ENCODE data around the gene ZNF285.
"Not testable (repeated sequence)": the region's sequence is repeated elsewhere in the genome, so short reads cannot be mapped to it uniquely, and the experiment has no call there.

The ZNF285 gene

DNA sequence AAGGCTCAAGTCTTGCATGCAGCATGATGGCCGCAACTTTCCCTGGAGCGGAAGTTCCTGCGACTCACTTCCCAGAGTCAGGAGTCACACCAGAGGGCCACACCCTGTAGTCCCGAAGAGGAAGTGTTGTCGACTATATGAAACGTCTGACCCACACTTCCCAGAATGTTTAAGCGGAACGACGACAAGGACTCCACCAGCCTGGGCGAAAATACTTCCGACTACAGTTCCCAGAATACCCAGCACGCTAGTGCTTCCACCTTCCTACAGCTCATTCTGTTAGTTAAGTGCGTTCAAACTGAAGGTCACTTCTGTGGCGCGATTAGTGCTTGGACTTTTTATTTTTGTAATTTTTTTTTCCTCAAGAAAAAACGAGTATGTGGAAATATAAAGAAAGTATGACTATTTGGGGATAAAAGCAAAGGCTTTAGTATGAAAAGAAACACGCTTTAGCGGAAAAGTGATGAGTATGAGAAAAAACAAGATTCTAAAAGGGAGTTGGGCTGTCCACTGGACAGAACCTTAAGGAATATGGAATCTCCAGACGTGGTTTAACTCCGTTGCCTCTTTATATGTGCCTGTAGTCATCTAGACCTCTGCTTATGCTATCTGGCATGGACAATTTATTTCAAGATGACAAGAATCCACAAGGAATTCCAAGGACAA is 29.5 kb downstream of the ZNF285 start:
- DNase-seq (ENCODE audit: extremely low read depth, low read depth), result no peak
- TF ChIP-seq, protein P1, sequence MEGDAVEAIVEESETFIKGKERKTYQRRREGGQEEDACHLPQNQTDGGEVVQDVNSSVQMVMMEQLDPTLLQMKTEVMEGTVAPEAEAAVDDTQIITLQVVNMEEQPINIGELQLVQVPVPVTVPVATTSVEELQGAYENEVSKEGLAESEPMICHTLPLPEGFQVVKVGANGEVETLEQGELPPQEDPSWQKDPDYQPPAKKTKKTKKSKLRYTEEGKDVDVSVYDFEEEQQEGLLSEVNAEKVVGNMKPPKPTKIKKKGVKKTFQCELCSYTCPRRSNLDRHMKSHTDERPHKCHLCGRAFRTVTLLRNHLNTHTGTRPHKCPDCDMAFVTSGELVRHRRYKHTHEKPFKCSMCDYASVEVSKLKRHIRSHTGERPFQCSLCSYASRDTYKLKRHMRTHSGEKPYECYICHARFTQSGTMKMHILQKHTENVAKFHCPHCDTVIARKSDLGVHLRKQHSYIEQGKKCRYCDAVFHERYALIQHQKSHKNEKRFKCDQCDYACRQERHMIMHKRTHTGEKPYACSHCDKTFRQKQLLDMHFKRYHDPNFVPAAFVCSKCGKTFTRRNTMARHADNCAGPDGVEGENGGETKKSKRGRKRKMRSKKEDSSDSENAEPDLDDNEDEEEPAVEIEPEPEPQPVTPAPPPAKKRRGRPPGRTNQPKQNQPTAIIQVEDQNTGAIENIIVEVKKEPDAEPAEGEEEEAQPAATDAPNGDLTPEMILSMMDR (IDR thresholded peaks at IDR 0.05; ENCODE audit: low read depth, low read length), result no peak

DNA sequence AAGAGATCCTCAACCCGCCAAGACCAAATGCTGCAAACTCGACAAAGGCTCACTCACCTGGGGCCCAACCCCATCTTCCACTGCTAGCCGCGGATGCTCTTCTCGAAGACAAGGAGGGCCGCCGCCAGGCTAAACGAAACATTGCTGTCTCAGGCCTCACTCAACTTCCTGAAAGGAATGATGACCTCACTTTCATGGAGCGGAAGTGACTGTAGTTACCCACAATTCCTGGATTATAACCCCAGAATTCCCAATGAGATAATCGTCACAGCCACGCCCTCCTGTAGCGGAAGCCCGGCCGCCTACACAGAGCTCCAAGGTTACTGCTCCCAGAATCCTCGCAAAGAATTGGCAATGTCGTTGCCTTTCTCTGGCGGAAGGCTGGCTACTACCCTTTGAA is 34.4 kb downstream of the ZNF285 start:
- TF ChIP-seq, protein P1 (IDR thresholded peaks at IDR 0.05; ENCODE audit: low read depth, low read length), result no peak
- no peak for DNase-seq (ENCODE audit: extremely low read depth, low read depth)

DNA sequence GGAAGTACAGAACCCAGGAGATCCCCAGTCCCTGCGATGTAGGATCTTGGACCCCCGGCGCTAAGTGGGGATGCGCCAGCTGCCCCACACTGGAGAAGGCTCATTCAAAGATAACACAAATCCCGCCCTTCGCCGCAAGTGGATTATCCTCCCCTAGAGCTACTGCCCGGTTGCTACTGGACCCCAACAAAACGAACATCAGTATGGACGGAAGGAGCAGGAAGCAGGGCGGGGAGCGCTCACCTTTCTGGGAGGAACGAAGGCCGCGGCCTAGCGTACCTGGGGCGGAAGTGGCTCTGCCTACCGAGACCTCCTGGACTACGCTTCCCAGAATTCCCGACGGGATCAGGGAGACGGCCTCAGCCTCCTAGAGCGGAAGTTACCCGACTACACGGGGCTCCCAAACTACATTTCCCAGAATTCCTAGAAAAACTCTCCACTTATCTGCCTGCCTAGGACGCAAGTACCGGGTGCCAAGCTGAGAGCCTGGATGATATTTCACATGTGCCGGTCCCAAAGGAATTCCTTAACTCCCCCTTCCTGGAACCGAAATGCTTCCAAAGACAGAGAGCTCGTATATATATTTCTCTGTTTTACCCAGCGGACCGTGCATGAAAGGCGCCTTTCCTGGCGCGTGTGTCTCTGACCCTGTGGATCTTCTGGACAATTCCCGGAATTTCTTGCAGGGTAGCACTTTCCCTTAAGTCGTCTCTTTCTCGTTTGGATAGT is 44.9 kb downstream of the ZNF285 start, which contains the start of gene ZNF112:
ZNF112 (minus strand) TSS at position 298 of the 729 bp plus-strand sequence. CDS start 16,141 bp downstream, outside the sequence.
- TF ChIP-seq, protein P1 (IDR thresholded peaks at IDR 0.05; ENCODE audit: low read depth, low read length), result no peak
- peak; percentile 67 for DNase-seq (ENCODE audit: extremely low read depth, low read depth)

DNA sequence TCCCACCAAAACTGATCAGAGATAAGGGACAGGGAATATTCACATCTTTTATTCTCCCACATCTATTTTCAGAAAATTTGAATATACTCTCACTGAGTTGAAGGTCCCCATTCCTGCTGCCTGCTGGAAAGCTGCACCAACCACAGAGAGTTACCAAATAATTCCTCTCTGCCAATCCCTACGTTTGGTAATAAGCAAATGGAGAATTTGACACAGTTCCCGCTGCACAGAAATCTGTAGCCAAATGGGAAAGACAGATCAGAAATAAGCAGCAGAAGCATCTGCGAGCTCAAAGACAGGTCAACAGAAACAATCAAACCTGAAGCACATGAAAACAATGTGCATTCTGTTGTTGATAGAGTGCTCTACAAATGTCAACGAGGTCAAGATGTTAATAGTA is 54.9 kb downstream of the ZNF285 start:
- TF ChIP-seq, protein P1 (IDR thresholded peaks at IDR 0.05; ENCODE audit: low read depth, low read length), result no peak

DNA sequence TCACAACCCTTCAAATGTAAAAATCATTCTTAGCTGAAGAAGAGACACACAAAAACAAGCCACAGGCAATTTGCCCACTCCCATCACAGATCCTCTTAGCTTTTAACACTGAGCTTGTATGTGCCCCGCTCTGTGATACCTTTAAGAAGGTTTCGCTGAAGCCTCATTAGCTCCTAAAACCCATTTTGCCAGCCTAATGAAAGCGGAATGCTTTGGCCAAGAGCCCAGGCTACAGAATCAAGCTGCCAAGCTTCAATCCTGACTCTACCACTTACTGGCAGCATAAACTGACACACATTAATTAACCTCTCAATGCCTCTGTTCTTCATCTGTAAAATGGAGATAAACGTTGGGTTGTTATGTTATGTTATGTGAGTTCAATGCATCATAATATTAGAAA is 55.4 kb downstream of the ZNF285 start:
- TF ChIP-seq, protein P1 (IDR thresholded peaks at IDR 0.05; ENCODE audit: low read depth, low read length), result no peak
- DNase-seq (ENCODE audit: extremely low read depth, low read depth), result no peak

More for the DNA sequence above, 54.9 kb downstream of the ZNF285 start:
- no peak for DNase-seq (ENCODE audit: extremely low read depth, low read depth)

DNA sequence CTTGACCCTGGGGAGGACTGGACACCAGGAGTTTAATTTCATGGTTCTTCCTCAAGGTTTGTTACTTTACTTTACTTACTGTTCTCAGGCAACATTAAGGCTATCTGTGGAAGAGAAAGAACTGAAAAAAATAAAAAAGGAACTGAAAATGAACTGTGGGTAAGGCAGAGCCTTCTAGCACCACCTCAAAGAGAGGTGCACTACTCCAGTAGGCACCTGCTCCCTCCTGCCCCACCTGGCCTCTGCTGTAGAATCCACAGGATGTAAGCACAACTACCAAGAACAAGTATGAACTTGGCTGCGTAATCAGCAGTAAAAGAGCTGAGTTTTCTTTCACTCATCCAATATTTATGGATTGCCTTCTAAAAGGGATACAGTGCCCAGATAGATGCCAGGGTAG is 57.2 kb downstream of the ZNF285 start:
- DNase-seq (ENCODE audit: extremely low read depth, low read depth), result no peak
- TF ChIP-seq, protein P1 (IDR thresholded peaks at IDR 0.05; ENCODE audit: low read depth, low read length), result no peak

- TF ChIP-seq, protein P1 (IDR thresholded peaks at IDR 0.05; ENCODE audit: low read depth, low read length), result no peak
- no peak for DNase-seq (ENCODE audit: extremely low read depth, low read depth)
Measured at GRCh38 chr19:44341794-44342193, 59.6 kb downstream of the ZNF285 start.

- DNase-seq (ENCODE audit: extremely low read depth, low read depth), result not testable (repeated sequence)
Measured at GRCh38 chr19:44334639-44335038, 66.8 kb downstream of the ZNF285 start.

Measured in AG09319 (cell line).